Measurements from ENCODE around the gene SH3PXD2A.
A peak's percentile ranks its signal among the peaks of the same experiment; 100 is the strongest.

SH3PXD2A gene

GRCh38 chr10:103598654-103599115 lies 256.7 kb downstream of the SH3PXD2A start:
- in situ Hi-C loops (cut with HindIII; ENCODE audit: low sequenced_read_pairs) = no loop called here
- peak; percentile 58 for DNase-seq (ENCODE audit: low read depth, low spot score)
- TF ChIP-seq CTCF (IDR thresholded peaks at IDR 0.05; ENCODE audit: low read depth, low read length) = peak; percentile 81
- H3K4me3 ChIP-seq (ENCODE audit: low read depth, low read length) = no peak overlapping the region

- TF ChIP-seq CTCF (IDR thresholded peaks at IDR 0.05; ENCODE audit: low read depth, low read length) = no peak
- DNase-seq (ENCODE audit: low read depth, low spot score) = no peak
- in situ Hi-C loops (cut with HindIII; ENCODE audit: low sequenced_read_pairs) = no loop called here
- no peak overlapping the region for H3K4me3 ChIP-seq (ENCODE audit: low read depth, low read length)
Measured at GRCh38 chr10:103597003-103597402, 258.4 kb downstream of the SH3PXD2A start.

GRCh38 chr10:103595933-103596726 lies 259.2 kb downstream of the SH3PXD2A start:
- no peak for DNase-seq (ENCODE audit: low read depth, low spot score)
- in situ Hi-C loops (cut with HindIII; ENCODE audit: low sequenced_read_pairs) = no loop called here
- no peak overlapping the region for H3K4me3 ChIP-seq (ENCODE audit: low read depth, low read length)
- TF ChIP-seq CTCF (IDR thresholded peaks at IDR 0.05; ENCODE audit: low read depth, low read length) = no peak

GRCh38 chr10:103593022-103593570 lies 262.3 kb downstream of the SH3PXD2A start:
- H3K4me3 ChIP-seq (ENCODE audit: low read depth, low read length) = no peak overlapping the region
- in situ Hi-C loops (cut with HindIII; ENCODE audit: low sequenced_read_pairs) = no loop called here
- DNase-seq (ENCODE audit: low read depth, low spot score) = no peak
- TF ChIP-seq CTCF (IDR thresholded peaks at IDR 0.05; ENCODE audit: low read depth, low read length) = no peak

GRCh38 chr10:103592186-103593021 lies 263.0 kb downstream of the SH3PXD2A start:
- DNase-seq (ENCODE audit: low read depth, low spot score) = peak; percentile 15
- in situ Hi-C loops (cut with HindIII; ENCODE audit: low sequenced_read_pairs) = no loop called here
- TF ChIP-seq CTCF (IDR thresholded peaks at IDR 0.05; ENCODE audit: low read depth, low read length) = peak; percentile 81
- H3K4me3 ChIP-seq (ENCODE audit: low read depth, low read length) = no peak overlapping the region

GRCh38 chr10:103590744-103591291 lies 264.6 kb downstream of the SH3PXD2A start:
- in situ Hi-C loops (cut with HindIII; ENCODE audit: low sequenced_read_pairs) = no loop called here
- no peak overlapping the region for H3K4me3 ChIP-seq (ENCODE audit: low read depth, low read length)
- DNase-seq (ENCODE audit: low read depth, low spot score) = no peak
- no peak for TF ChIP-seq CTCF (IDR thresholded peaks at IDR 0.05; ENCODE audit: low read depth, low read length)
